Lung (tissue), 12 donors: ENCODE data around the gene PIWIL1. TPM values are rescaled to one million over a fixed set of nuclear protein-coding genes. Genes with fewer than 3 reads are reported as not detected.

ENCODE experiments used
- ATAC-seq: fragments of 200-7000 bp; cut with Tn5 transposase; one replicate; pipeline ENCODE4 v1.9.1; 2020; ENCODE audit warnings: moderate number of reproducible peaks; ENCODE audit not compliant: insufficient read depth, low FRiP score
- DNase-seq, 3 donors: peaks; one replicate each; pipeline ENCODE4 v3.0.0-alpha.2; 2013 to 2017
- H3K27ac ChIP-seq, 2 donors: one replicate each; pipeline ENCODE4 v1.5.1; 2013; ENCODE audit warnings: mild to moderate bottlenecking in 2 of 2, moderate library complexity in 2 of 2, control low read depth in 1 of 2, inconsistent platforms in 1 of 2, low read depth in 1 of 2, low read length in 1 of 2
- H3K27me3 ChIP-seq, 3 donors: one replicate each; pipeline ENCODE4 v1.5.1; 2013; ENCODE audit warnings: low read length in 2 of 3; ENCODE audit not compliant: control insufficient read depth in 3 of 3, insufficient read depth in 3 of 3
- H3K36me3 ChIP-seq, 4 donors: one replicate each; pipeline ENCODE4 v1.5.1; 2013; ENCODE audit warnings: low read length in 4 of 4, mild to moderate bottlenecking in 1 of 4, moderate library complexity in 1 of 4; ENCODE audit not compliant: control insufficient read depth in 4 of 4, insufficient read depth in 4 of 4
- H3K4me1 ChIP-seq, 5 donors: one replicate each; pipeline ENCODE4 v1.5.1; 2013; ENCODE audit warnings: low read length in 5 of 5, mild to moderate bottlenecking in 2 of 5, moderate library complexity in 1 of 5; ENCODE audit not compliant: control insufficient read depth in 5 of 5, insufficient read depth in 5 of 5
- H3K4me3 ChIP-seq: one replicate; pipeline ENCODE4 v1.5.1; 2013; ENCODE audit warnings: mild to moderate bottlenecking, control low read depth, moderate library complexity
- H3K9ac ChIP-seq, 2 donors: one replicate each; pipeline ENCODE4 v1.5.1; 2013; ENCODE audit warnings: low read length in 2 of 2, control low read depth in 1 of 2; ENCODE audit not compliant: insufficient read depth in 1 of 2
- H3K9me3 ChIP-seq, 4 donors: one replicate each; pipeline ENCODE4 v1.5.1; 2013; ENCODE audit warnings: low read length in 3 of 4, mild to moderate bottlenecking in 1 of 4, moderate library complexity in 1 of 4; ENCODE audit not compliant: control insufficient read depth in 4 of 4, insufficient read depth in 3 of 4
- WGBS, 2 donors: extraction: QIAGEN DNeasy Blood & Tissue Kit; methylation state at CpG; one replicate each; pipeline ENCODE4 v1.1.7; 2013; 5-methylcytosine and 5-hydroxymethylcytosine counted together
- polyA plus RNA-seq, 2 donors: library from polyadenylated mRNA; stranded (reverse); fragments of 200-250 nt; gene quantifications; one replicate each; pipeline ENCODE4 v1.2.1, GENCODE V29; 2013
- total RNA-seq, 2 donors: library from RNA; depleted of rRNA in 1 of 2; stranded (reverse); fragments of >200 nt in 1 of 2; gene quantifications; one replicate each; pipeline ENCODE4 v1.2.1, GENCODE V29; 2014 to 2021
- TF ChIP-seq, protein P1 (sequence below): IDR thresholded peaks from 2 replicates; pipeline ENCODE4 v1.5.1; 2012; ENCODE audit warnings: mild to moderate bottlenecking; ENCODE audit errors: control extremely low read depth, extremely low read depth
- donor health status: control.
- donor health status: control.
- donor health status: Bipolar disorder and iron deficiency.
- donor health status: healthy.
- donor health status: DM: yes; HTN: yes; CAD: no.

Gene PIWIL1
- total and polyA plus RNA-seq, 4 donors, result not detected

DNA sequence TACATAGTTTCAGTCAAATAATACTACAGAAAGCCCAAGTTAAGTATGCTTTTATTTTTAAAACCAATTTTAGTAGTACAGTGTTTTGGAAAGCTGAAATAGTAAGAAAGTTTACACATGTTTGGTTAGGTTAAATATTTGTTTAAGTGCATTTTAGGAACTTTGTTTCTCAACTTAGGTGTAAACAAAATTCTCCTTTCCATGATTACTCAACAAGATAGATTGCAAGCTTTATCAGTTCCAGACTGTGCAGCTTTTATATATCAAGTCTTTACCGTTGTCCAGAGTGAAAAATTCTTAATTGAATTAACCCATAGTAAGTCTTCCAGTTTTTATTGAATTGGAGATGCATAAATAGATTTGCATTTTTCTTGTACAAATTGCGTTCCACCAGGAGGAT is 45.1 kb downstream of the PIWIL1 start:
- 63 to 66% methylated on average over 2 of the region's 2 CpGs for WGBS, 2 donors
- TF ChIP-seq, protein P1, sequence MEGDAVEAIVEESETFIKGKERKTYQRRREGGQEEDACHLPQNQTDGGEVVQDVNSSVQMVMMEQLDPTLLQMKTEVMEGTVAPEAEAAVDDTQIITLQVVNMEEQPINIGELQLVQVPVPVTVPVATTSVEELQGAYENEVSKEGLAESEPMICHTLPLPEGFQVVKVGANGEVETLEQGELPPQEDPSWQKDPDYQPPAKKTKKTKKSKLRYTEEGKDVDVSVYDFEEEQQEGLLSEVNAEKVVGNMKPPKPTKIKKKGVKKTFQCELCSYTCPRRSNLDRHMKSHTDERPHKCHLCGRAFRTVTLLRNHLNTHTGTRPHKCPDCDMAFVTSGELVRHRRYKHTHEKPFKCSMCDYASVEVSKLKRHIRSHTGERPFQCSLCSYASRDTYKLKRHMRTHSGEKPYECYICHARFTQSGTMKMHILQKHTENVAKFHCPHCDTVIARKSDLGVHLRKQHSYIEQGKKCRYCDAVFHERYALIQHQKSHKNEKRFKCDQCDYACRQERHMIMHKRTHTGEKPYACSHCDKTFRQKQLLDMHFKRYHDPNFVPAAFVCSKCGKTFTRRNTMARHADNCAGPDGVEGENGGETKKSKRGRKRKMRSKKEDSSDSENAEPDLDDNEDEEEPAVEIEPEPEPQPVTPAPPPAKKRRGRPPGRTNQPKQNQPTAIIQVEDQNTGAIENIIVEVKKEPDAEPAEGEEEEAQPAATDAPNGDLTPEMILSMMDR, result no peak
- Histone ChIP-seq H3K9ac (no peak overlapping the region), H3K27me3 (no peaks in the 10 kb centered on the region), H3K4me3 (no peak overlapping the region), H3K4me1 (no peaks in the 10 kb centered on the region), H3K36me3 (no peaks in the 10 kb centered on the region), H3K27ac (no peak overlapping the region), H3K9me3 (peaks cover 0 to 2% (median 0%) of the 10 kb centered on the region in 4 donors)
- ATAC-seq, result no peak
- no peak for DNase-seq

DNA sequence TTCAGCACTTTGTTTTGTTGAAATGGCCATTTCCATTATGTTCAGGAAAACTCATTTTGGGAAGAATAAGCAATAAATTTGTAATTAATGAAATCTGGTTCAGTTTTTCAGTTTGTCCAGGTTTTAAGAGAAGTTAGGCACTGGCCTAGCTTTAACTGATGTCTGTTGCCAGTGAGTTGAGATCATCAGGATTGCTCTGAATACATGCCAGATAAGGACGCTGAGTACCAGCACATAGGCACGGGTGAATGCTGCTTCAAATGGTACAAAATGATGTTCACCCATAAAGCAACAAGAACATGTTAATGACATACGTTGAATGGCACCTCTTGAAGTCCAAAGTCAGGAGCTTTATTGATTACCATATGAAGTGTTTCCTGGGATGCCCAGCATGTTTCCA is 46.5 kb downstream of the PIWIL1 start:
- WGBS, 2 donors, result 58 to 67% methylated on average over 3 of the region's 3 CpGs

DNA sequence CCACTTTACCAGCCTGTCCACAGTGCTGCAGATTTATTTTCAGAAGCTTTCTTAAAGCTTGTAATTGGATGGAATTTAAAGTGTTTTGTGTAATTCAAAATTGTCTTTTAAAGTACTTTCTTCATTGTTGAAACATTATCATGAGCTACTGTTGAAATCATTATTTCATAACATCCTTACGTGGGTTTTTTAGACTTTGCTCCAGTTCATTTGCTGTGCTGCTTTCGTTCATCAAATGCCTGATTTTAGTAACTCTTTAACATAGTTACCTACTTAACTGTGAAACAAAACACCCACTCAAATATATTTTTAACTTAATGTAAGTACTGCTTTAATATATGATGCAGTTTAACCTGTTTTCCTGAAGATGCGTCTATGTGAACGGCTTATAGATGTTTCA is 47.5 kb downstream of the PIWIL1 start:
- H3K27me3 ChIP-seq, result no peaks in the 10 kb centered on the region
- DNase-seq (no peak), ATAC-seq (no peak)
- H3K27ac ChIP-seq, result no peak overlapping the region
- 75 to 78% methylated on average over 4 of the region's 4 CpGs for WGBS, 2 donors
- H3K9ac ChIP-seq, result no peak overlapping the region
- H3K9me3 ChIP-seq, result peaks cover 0 to 2% (median 0%) of the 10 kb centered on the region in 4 donors
- no peaks in the 10 kb centered on the region for H3K36me3 ChIP-seq
- no peaks in the 10 kb centered on the region for H3K4me1 ChIP-seq
- H3K4me3 ChIP-seq, result no peak overlapping the region
- TF ChIP-seq, protein P1, result no peak

More for the DNA sequence above, 46.5 kb downstream of the PIWIL1 start:
- ATAC-seq (no peak), DNase-seq (no peak)
- H3K9ac ChIP-seq, result no peak overlapping the region
- no peak overlapping the region for H3K4me3 ChIP-seq
- H3K9me3 ChIP-seq, result peaks cover 0 to 2% (median 0%) of the 10 kb centered on the region in 4 donors
- H3K36me3 ChIP-seq, result no peaks in the 10 kb centered on the region
- TF ChIP-seq, protein P1, result no peak
- no peaks in the 10 kb centered on the region for H3K4me1 ChIP-seq
- H3K27me3 ChIP-seq, result no peaks in the 10 kb centered on the region
- H3K27ac ChIP-seq, result no peak overlapping the region

DNA sequence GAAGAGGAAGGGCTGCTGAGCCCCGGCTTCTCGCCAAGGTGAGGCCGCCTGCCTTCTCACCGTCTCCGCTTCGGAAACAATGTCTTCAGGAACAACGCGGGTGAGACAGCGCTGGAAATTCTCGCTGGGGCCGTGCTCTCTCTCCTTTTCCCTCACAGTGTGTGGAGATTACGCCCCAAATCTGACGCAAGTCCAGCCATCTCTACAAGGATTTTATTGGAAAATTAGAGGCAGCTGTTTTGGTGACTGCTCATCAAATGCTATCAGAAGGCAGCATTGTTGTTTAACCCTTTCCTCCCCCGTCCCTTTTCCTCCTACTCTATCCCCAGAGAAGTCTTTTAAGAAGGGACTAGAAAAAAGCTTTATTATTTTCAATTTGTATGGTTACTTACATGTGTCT is 53.5 kb downstream of the PIWIL1 start:
- Histone ChIP-seq H3K4me1 (no peaks in the 10 kb centered on the region), H3K9ac (no peak overlapping the region), H3K27ac (no peak overlapping the region), H3K27me3 (peaks cover 0 to 6% (median 0%) of the 10 kb centered on the region in 3 donors), H3K36me3 (no peaks in the 10 kb centered on the region), H3K4me3 (no peak overlapping the region), H3K9me3 (peaks cover 0 to 6% (median 0%) of the 10 kb centered on the region in 4 donors)
- 56 to 79% methylated on average over 14 of the region's 14 CpGs for WGBS, 2 donors
- TF ChIP-seq, protein P1, result no peak
- no peak for ATAC-seq
- DNase-seq, result no peak
